ENCODE data around the gene KRT37.
"Not testable (repeated sequence)": the region's sequence is repeated elsewhere in the genome, so short reads cannot be mapped to it uniquely, and the experiment has no call there.

KRT37 gene

GRCh38 chr17:41406205-41406604 is 18.2 kb downstream of the KRT37 start:
- TF ChIP-seq POLR2A (IDR thresholded peaks at IDR 0.05; ENCODE audit: low read length) (no peak), GATA1 (IDR thresholded peaks at IDR 0.05; ENCODE audit: low read depth, low read length) (no peak)
- DNase-seq, result no peak

DNA sequence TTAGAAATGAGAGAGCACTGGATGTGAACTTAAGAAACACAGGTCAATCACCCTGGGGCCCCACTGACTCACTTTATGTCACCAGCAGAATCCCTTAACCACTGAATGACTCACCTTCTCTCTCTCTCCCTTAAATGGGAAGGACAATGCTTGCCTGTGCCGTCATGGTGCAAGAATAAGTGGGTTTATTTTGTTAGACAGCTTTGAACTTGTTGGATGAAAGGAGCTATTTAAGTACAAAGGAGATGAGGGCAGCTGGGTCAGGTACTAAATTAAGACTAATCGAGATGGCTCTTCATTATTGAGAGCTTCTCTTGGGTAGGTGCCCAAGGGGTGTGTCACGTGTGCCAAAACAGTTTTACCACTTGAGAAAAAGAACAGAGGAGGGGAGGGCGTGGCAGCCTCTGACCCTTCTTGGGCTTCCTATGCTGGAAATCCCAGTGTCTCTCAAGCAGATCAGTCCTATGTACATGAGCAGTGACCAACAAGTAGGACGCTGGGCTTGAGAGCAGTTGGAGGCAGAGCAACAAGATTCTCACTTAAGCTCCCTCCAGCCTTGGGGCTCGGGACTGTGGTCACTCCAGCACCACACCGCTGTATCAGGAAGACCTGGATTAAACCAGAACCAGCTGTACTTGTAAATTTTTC is 20.2 kb downstream of the KRT37 start:
- DNase-seq, result no peak
- TF ChIP-seq POLR2A (IDR thresholded peaks at IDR 0.05; ENCODE audit: low read length) (no peak), GATA1 (IDR thresholded peaks at IDR 0.05; ENCODE audit: low read depth, low read length) (no peak)

DNA sequence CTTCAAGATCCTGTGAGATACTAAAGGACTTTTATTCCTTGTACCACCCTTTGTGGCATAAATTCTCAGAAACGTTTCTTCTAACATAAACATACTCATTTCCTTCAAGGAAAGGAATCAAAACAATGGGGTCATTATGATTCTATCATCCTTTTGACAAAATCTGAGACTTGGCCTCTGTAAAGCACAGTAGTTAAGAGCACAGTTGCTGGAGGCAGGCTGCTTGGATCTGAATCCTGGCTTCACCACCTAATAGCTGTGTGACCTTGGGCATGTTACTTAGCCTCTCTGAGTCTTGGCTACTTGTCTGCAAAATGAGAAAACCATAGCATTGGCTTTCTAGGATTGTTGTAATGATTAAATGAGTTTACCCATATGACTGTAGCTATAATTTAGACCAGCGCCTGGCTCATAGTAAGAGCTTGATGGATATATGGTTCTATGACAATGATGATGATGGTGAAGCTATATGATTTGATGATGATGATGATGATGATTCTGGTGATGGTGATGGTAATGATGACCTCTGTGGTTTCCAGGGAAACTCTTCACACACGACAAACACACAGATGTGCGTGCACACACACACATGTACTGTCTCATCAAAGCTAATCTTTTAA is 20.9 kb downstream of the KRT37 start:
- DNase-seq, result no peak
- no peak for TF ChIP-seq GATA1 (IDR thresholded peaks at IDR 0.05; ENCODE audit: low read depth, low read length)

- DNase-seq, result no peak
- TF ChIP-seq GATA1 (IDR thresholded peaks at IDR 0.05; ENCODE audit: low read depth, low read length) (no peak), POLR2A (IDR thresholded peaks at IDR 0.05; ENCODE audit: low read length) (no peak)
Measured at GRCh38 chr17:41402161-41402560, 22.2 kb downstream of the KRT37 start.

DNA sequence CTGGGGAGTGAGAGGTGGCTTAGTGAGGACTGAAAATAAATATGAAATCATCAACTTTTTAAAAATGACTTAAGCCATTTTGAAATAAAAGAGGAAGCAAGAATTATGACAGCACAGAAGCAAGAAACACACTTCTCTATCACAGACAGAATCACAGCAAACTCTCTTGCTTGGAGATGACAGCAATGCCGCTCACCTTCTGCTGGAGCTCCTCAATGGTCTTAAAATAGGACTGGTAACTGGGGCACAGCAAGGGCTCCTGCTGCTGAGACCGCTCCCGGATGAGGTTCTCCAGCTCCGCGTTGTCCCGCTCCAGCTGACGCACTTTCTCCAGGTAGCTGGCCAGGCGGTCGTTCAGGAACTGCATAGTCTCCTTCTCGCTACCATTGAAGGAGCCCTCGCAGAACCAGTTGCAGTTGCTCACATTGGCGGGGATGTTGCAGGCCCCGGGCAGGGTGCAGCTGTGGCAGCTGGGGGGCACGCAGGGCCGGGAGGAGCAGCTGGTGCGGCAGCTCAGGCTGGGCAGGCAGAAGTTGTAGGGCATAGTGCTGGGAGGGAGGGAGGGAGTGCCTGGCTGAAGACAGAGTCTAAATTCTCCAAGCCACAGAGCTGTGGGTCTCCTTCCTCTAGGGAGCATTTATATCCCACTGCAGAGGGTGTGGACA is 27.3 kb downstream of the KRT37 start, which contains the start of gene KRT31:
Gene KRT31, minus strand, starts transcription at position 613 of the 665 bp plus-strand sequence. Its CDS starts 69 bp downstream, at position 544.
- DNase-seq, result no peak
- no peak for TF ChIP-seq POLR2A (IDR thresholded peaks at IDR 0.05; ENCODE audit: low read length)
- no peak for TF ChIP-seq GATA1 (IDR thresholded peaks at IDR 0.05; ENCODE audit: low read depth, low read length)

DNA sequence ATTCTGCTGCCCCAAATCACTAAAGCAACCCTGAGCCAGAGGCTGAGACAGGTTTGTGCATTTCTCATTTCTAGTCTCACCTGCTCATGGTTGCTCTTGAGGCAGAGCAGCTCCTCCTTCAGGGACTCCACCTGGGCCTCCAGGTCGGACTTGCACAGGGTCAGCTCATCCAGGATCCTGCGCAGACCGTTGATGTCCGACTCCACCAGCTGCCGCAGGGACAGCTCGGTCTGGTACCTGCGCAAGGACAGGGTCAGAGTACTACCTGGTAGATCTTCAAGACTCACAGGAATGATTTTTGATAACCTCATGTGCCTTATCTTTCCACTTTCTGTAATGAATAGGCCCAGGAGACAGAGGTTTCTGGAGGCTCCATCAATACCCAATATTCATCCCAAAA is 28.0 kb downstream of the KRT37 start:
- no peak for TF ChIP-seq GATA1 (IDR thresholded peaks at IDR 0.05; ENCODE audit: low read depth, low read length)
- no peak for TF ChIP-seq POLR2A (IDR thresholded peaks at IDR 0.05; ENCODE audit: low read length)
- no peak for DNase-seq

DNA sequence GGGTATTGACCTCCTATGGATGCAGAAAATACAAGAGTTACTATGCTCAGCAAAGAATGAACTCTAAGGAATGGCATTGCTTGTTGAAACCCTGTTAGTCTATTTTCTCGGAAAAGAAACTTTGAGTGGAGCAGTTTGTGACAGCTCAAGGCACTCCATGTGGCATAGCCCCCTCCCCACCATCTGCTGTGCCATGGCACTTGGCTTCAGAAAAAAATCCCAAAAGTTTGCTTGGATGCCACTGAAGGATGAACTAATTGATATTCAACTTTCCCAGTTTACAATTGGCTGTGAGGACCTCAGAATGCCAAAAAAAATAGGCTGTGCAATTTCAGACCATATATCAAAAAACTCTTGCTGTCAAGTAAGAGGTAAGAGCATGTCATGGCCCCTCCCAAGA is 28.8 kb downstream of the KRT37 start:
- no peak for DNase-seq
- no peak for TF ChIP-seq POLR2A (IDR thresholded peaks at IDR 0.05; ENCODE audit: low read length)
- TF ChIP-seq GATA1 (IDR thresholded peaks at IDR 0.05; ENCODE audit: low read depth, low read length), result no peak

- DNase-seq, result not testable (repeated sequence)
Measured at GRCh38 chr17:41395044-41395443, 29.3 kb downstream of the KRT37 start.

GRCh38 chr17:41394254-41394996 is 30.0 kb downstream of the KRT37 start:
- no peak for DNase-seq
- TF ChIP-seq POLR2A (IDR thresholded peaks at IDR 0.05; ENCODE audit: low read length), result no peak

DNA sequence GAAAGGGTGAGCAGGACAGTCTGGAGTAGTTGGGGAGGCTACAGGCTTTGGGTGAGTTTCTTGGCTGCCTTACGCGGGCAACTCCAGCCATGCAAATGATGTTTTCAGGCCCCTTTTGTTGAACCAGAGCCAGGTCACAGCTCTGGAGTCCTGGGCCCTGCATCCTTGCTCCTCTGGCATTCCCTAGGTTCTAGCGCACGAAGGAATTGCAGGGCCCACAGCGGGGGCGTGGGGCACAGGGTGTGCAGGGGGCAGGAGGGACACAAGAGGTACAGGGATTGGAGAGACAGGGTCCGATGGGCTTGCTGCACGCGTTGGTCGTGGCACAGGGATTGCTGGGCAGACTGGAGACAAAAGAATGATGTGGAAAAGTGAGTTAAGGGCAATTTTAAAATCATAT is 30.6 kb downstream of the KRT37 start:
- TF ChIP-seq GATA1 (IDR thresholded peaks at IDR 0.05; ENCODE audit: low read depth, low read length) (no peak), POLR2A (IDR thresholded peaks at IDR 0.05; ENCODE audit: low read length) (no peak)
- DNase-seq, result no peak

- no peak for TF ChIP-seq GATA1 (IDR thresholded peaks at IDR 0.05; ENCODE audit: low read depth, low read length)
- TF ChIP-seq POLR2A (IDR thresholded peaks at IDR 0.05; ENCODE audit: low read length), result no peak
- DNase-seq, result no peak
Measured at GRCh38 chr17:41393294-41393693, 31.1 kb downstream of the KRT37 start.

- no peak for DNase-seq
- no peak for TF ChIP-seq GATA1 (IDR thresholded peaks at IDR 0.05; ENCODE audit: low read depth, low read length)
- TF ChIP-seq POLR2A (IDR thresholded peaks at IDR 0.05; ENCODE audit: low read length), result no peak
Measured at GRCh38 chr17:41392278-41392677, 32.1 kb downstream of the KRT37 start.

GRCh38 chr17:41391535-41391934 is 32.9 kb downstream of the KRT37 start:
- TF ChIP-seq GATA1 (IDR thresholded peaks at IDR 0.05; ENCODE audit: low read depth, low read length) (no peak), POLR2A (IDR thresholded peaks at IDR 0.05; ENCODE audit: low read length) (no peak)
- no peak for DNase-seq

DNA sequence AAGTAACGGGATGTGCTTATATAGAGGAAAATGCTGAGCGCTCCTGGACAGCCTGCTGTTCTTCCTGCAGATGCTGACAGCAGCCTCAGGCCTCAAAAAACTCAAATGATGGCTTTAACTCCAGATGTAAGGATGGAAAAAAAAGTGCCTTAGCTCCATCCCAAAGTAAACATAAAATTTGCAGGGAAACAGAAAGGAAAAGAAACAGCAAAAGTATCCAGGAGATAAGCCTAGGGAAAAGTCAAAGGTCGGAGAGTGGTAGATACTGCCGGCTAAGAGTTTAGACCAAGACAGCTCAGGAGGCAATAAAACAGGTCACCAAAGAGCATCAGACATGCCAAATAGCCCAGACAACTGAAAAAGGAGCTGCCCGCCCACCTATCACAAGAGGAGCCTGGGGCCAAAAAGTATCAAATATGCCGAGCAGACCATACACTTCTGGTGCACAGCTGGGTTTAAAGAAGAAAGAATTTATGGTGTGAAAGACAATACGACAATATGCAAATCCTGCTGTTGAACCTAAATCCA is 33.9 kb downstream of the KRT37 start:
- TF ChIP-seq GATA1 (IDR thresholded peaks at IDR 0.05; ENCODE audit: low read depth, low read length) (no peak), POLR2A (IDR thresholded peaks at IDR 0.05; ENCODE audit: low read length) (no peak)
- no peak for DNase-seq

Measured in erythroblast (primary cell).